Uterus (tissue), 4 donors: Measurements from ENCODE around the gene RIPOR3. TPM values are rescaled to one million over a fixed set of nuclear protein-coding genes. Genes with fewer than 3 reads are reported as not detected.

ENCODE experiments used
- DNase-seq, 2 donors: peaks; one replicate each; pipeline ENCODE4 v3.0.0-alpha.2; 2019 to 2020
- H3K27ac ChIP-seq, 2 donors: fragments of 200-600 bp; sonication (generic); 1 replicate in 1 of 2; 2 replicates in 1 of 2; pipeline ENCODE4 v1.5.1; 2016 to 2018
- H3K27me3 ChIP-seq, 2 donors: fragments of 200-600 bp; sonication (generic); one replicate each; pipeline ENCODE4 v1.5.1; 2018 to 2019; ENCODE audit warnings: control low read depth in 1 of 2
- H3K36me3 ChIP-seq, 2 donors: fragments of 200-600 bp; sonication (generic); one replicate each; pipeline ENCODE4 v1.5.1; 2019; ENCODE audit warnings: control low read depth in 1 of 2
- H3K4me1 ChIP-seq, 2 donors: fragments of 200-600 bp; sonication (generic); one replicate each; pipeline ENCODE4 v1.5.1; 2018 to 2019; ENCODE audit warnings: control low read depth in 1 of 2
- H3K4me3 ChIP-seq, 2 donors: fragments of 200-600 bp; sonication (generic); 1 replicate in 1 of 2; 2 replicates in 1 of 2; pipeline ENCODE4 v1.5.1; 2018 to 2019; ENCODE audit warnings: mild to moderate bottlenecking in 1 of 2
- H3K9me3 ChIP-seq, 2 donors: fragments of 200-600 bp; sonication (generic); one replicate each; pipeline ENCODE4 v1.5.1; 2019; ENCODE audit warnings: control low read depth in 1 of 2
- CTCF ChIP-seq, 4 experiments: fragments of 200-600 bp in 2 of 4; fragments of 450-650 bp in 2 of 4; sonication (generic) in 2 of 4; IDR thresholded peaks; one replicate each; pipeline ENCODE4 v1.5.1; 2016 to 2019; ENCODE audit warnings: antibody characterized with exemption in 4 of 4, mild to moderate bottlenecking in 2 of 4, moderate library complexity in 1 of 4
- POLR2A ChIP-seq, 2 donors: fragments of 450-650 bp; IDR thresholded peaks; one replicate each; pipeline ENCODE4 v1.6.1; 2016; ENCODE audit warnings: antibody characterized with exemption in 2 of 2, mild to moderate bottlenecking in 1 of 2, moderate library complexity in 1 of 2
- intact Hi-C: fragments of 100-400 bp; cut with DNase I; formaldehyde crosslinking; loops from one replicate; pipeline ENCODE4 v1.15.1; 2023; ENCODE audit warnings: low total_unique reads
- total RNA-seq, 4 donors: library from RNA; depleted of rRNA in 3 of 4; stranded (reverse); fragments of >200 nt in 3 of 4; gene quantifications; one replicate each; pipeline versions ENCODE4 v1.1.0 to v1.2.4, GENCODE V29; 2014 to 2023
- donor health status: DM: yes; HTN: yes; CAD: no.

RIPOR3 gene
- total RNA-seq, 4 donors from 2014 or later: 9.1 to 85.4 (median 17.8) TPM

GRCh38 chr20:50729901-50730764, 38.8 kb upstream of the RIPOR3 start:
- peak overlapping the region; percentile 78 for H3K27ac ChIP-seq
- TF ChIP-seq CTCF (IDR thresholded peaks at IDR 0.05) (no peak), POLR2A (IDR thresholded peaks at IDR 0.05) (no peak)
- peak overlapping the region; percentile 44 to 81 for H3K4me3 ChIP-seq
- H3K4me1 ChIP-seq: peaks cover 5 to 10% of the 10 kb centered on the region in 2 donors
- intact Hi-C loops: no loop called here
- no peak for DNase-seq
- H3K36me3 ChIP-seq: no peaks in the 10 kb centered on the region
- H3K9me3 ChIP-seq: no peaks in the 10 kb centered on the region
- no peaks in the 10 kb centered on the region for H3K27me3 ChIP-seq

GRCh38 chr20:50728981-50729874, 37.9 kb upstream of the RIPOR3 start:
- no peak for DNase-seq
- Histone ChIP-seq H3K27ac (peak overlapping the region in 1 of 2 donors; percentile 93), H3K27me3 (no peaks in the 10 kb centered on the region), H3K4me3 (no peak overlapping the region), H3K36me3 (no peaks in the 10 kb centered on the region), H3K9me3 (no peaks in the 10 kb centered on the region), H3K4me1 (peaks cover 9 to 16% of the 10 kb centered on the region in 2 donors)
- intact Hi-C loops: no loop called here
- TF ChIP-seq POLR2A (IDR thresholded peaks at IDR 0.05) (no peak), CTCF (IDR thresholded peaks at IDR 0.05) (no peak)

- intact Hi-C loops: no loop called here
- DNase-seq: no peak
- peak overlapping the region; percentile 89 to 93 for H3K27ac ChIP-seq
- no peaks in the 10 kb centered on the region for H3K9me3 ChIP-seq
- H3K27me3 ChIP-seq: no peaks in the 10 kb centered on the region
- H3K4me3 ChIP-seq: no peak overlapping the region
- no peaks in the 10 kb centered on the region for H3K36me3 ChIP-seq
- peaks cover 14 to 17% of the 10 kb centered on the region in 2 donors for H3K4me1 ChIP-seq
- TF ChIP-seq CTCF (IDR thresholded peaks at IDR 0.05): no peak
- TF ChIP-seq POLR2A (IDR thresholded peaks at IDR 0.05): no peak
Observed at GRCh38 chr20:50728486-50728980, 37.2 kb upstream of the RIPOR3 start.

GRCh38 chr20:50727792-50728485, 36.6 kb upstream of the RIPOR3 start:
- intact Hi-C loops: no loop called here
- peak in 1 of 2 donors; percentile 15 for DNase-seq
- no peak overlapping the region for H3K4me3 ChIP-seq
- H3K27me3 ChIP-seq: no peaks in the 10 kb centered on the region
- peak overlapping the region; percentile 89 to 93 for H3K27ac ChIP-seq
- H3K4me1 ChIP-seq: peaks cover 15 to 17% of the 10 kb centered on the region in 2 donors
- TF ChIP-seq CTCF (IDR thresholded peaks at IDR 0.05) (no peak), POLR2A (IDR thresholded peaks at IDR 0.05) (no peak)
- H3K36me3 ChIP-seq: no peaks in the 10 kb centered on the region
- H3K9me3 ChIP-seq: no peaks in the 10 kb centered on the region
